Esophagus muscularis mucosa (tissue), 3 donors: Measurements from ENCODE around the gene CCDC24.

Experiments used
- CTCF ChIP-seq, 3 experiments: fragments of 200-600 bp in 2 of 3; fragments of 450-650 bp in 1 of 3; sonication (generic) in 2 of 3; IDR thresholded peaks; one replicate each; pipeline ENCODE4 v1.5.1; 2017 to 2019; ENCODE audit warnings: antibody characterized with exemption in 3 of 3, mild to moderate bottlenecking in 2 of 3, moderate library complexity in 1 of 3
- POLR2A ChIP-seq: fragments of 450-650 bp; IDR thresholded peaks from one replicate; pipeline ENCODE4 v1.6.1; 2017; ENCODE audit warnings: antibody characterized with exemption, moderate library complexity, mild to moderate bottlenecking, low read depth

- TF ChIP-seq POLR2A (no peak), CTCF (IDR thresholded peaks at IDR 0.05) (no peak)
Observed at GRCh38 chr1:44021581-44022321, 30.4 kb downstream of the CCDC24 start.
